Measurements from ENCODE around the gene ARHGAP22. TPM values are rescaled to one million over a fixed set of nuclear protein-coding genes. Genes with fewer than 3 reads are reported as not detected.

The ARHGAP22 gene
- total RNA-seq, 3 donors from 2014 or later (not counting 1 experiment from before 2014, with no cell fraction given), result 0.21 to 0.40 TPM; not detected in 1

- H3K4me1 Mint-ChIP-seq, result peaks cover 23 to 27% of the 10 kb centered on the region in 2 donors
- intact Hi-C loops (cut with micrococcal nuclease), result no loop called here
- H3K4me3 Mint-ChIP-seq, result no peak overlapping the region
- ATAC-seq (no peak), DNase-seq (no peak)
- Histone ChIP-seq H3K27ac (ENCODE audit: low read length) (no peak overlapping the region), H3K27me3 (ENCODE audit: control insufficient read depth, insufficient read depth, low read length) (peaks cover 14% of the 10 kb centered on the region), H3K4me3 (ENCODE audit: low read length) (no peak overlapping the region), H3K9me3 (ENCODE audit: control insufficient read depth, insufficient read depth, low read length) (no peaks in the 10 kb centered on the region), H3K36me3 (ENCODE audit: control insufficient read depth, insufficient read depth, low read length) (no peaks in the 10 kb centered on the region), H3K4me1 (ENCODE audit: control insufficient read depth, insufficient read depth, low read length) (peaks cover 36% of the 10 kb centered on the region)
- H3K9me3 Mint-ChIP-seq, result no peaks in the 10 kb centered on the region
- H3K36me3 Mint-ChIP-seq, result peaks cover 2% of the 10 kb centered on the region
- WGBS (ENCODE audit: insufficient coverage), result 90% methylated on average over 7 of the region's 7 CpGs
- no peak overlapping the region for H3K27ac Mint-ChIP-seq
- peaks cover 43 to 64% of the 10 kb centered on the region in 2 donors for H3K27me3 Mint-ChIP-seq (ENCODE audit: low read depth in 2 of 2)
- TF ChIP-seq, protein P1, sequence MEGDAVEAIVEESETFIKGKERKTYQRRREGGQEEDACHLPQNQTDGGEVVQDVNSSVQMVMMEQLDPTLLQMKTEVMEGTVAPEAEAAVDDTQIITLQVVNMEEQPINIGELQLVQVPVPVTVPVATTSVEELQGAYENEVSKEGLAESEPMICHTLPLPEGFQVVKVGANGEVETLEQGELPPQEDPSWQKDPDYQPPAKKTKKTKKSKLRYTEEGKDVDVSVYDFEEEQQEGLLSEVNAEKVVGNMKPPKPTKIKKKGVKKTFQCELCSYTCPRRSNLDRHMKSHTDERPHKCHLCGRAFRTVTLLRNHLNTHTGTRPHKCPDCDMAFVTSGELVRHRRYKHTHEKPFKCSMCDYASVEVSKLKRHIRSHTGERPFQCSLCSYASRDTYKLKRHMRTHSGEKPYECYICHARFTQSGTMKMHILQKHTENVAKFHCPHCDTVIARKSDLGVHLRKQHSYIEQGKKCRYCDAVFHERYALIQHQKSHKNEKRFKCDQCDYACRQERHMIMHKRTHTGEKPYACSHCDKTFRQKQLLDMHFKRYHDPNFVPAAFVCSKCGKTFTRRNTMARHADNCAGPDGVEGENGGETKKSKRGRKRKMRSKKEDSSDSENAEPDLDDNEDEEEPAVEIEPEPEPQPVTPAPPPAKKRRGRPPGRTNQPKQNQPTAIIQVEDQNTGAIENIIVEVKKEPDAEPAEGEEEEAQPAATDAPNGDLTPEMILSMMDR (IDR thresholded peaks at IDR 0.05), result no peak
Observed at GRCh38 chr10:48520594-48520993, 84.3 kb downstream of the ARHGAP22 start.

- intact Hi-C loops (cut with micrococcal nuclease), result no loop called here
- Histone ChIP-seq H3K27ac (ENCODE audit: low read length) (no peak overlapping the region), H3K4me1 (ENCODE audit: control insufficient read depth, insufficient read depth, low read length) (peaks cover 36% of the 10 kb centered on the region), H3K36me3 (ENCODE audit: control insufficient read depth, insufficient read depth, low read length) (no peaks in the 10 kb centered on the region), H3K4me3 (ENCODE audit: low read length) (no peak overlapping the region), H3K27me3 (ENCODE audit: control insufficient read depth, insufficient read depth, low read length) (peaks cover 14% of the 10 kb centered on the region), H3K9me3 (ENCODE audit: control insufficient read depth, insufficient read depth, low read length) (no peaks in the 10 kb centered on the region)
- TF ChIP-seq, protein P1 (IDR thresholded peaks at IDR 0.05), result no peak
- Mint-ChIP-seq H3K9me3 (peaks cover 0 to 2% of the 10 kb centered on the region in 2 donors), H3K4me3 (no peak overlapping the region), H3K36me3 (peaks cover 6% of the 10 kb centered on the region), H3K27ac (no peak overlapping the region), H3K4me1 (peaks cover 23 to 27% of the 10 kb centered on the region in 2 donors), H3K27me3 (ENCODE audit: low read depth in 2 of 2) (peaks cover 40 to 64% of the 10 kb centered on the region in 2 donors)
- 76% methylated on average over 3 of the region's 3 CpGs for WGBS (ENCODE audit: insufficient coverage)
- DNase-seq (no peak), ATAC-seq (no peak)
Observed at GRCh38 chr10:48520184-48520506, 84.7 kb downstream of the ARHGAP22 start.

- H3K27ac ChIP-seq (ENCODE audit: low read length), result no peak overlapping the region
- Mint-ChIP-seq H3K27ac (no peak overlapping the region), H3K9me3 (peaks cover 2 to 4% of the 10 kb centered on the region in 2 donors), H3K36me3 (peaks cover 11% of the 10 kb centered on the region), H3K4me1 (peaks cover 23 to 27% of the 10 kb centered on the region in 2 donors), H3K27me3 (ENCODE audit: low read depth in 2 of 2) (peaks cover 38 to 64% of the 10 kb centered on the region in 2 donors), H3K4me3 (no peak overlapping the region)
- WGBS (ENCODE audit: insufficient coverage), result 35% methylated on average over 12 of the region's 12 CpGs
- H3K27me3 ChIP-seq (ENCODE audit: control insufficient read depth, insufficient read depth, low read length), result peaks cover 10% of the 10 kb centered on the region
- TF ChIP-seq, protein P1 (IDR thresholded peaks at IDR 0.05), result no peak
- H3K4me3 ChIP-seq (ENCODE audit: low read length), result no peak overlapping the region
- intact Hi-C loops (cut with micrococcal nuclease), result no loop called here
- H3K36me3 ChIP-seq (ENCODE audit: control insufficient read depth, insufficient read depth, low read length), result no peaks in the 10 kb centered on the region
- DNase-seq (no peak), ATAC-seq (peak; percentile 21 to 70 (median 28))
- peaks cover 36% of the 10 kb centered on the region for H3K4me1 ChIP-seq (ENCODE audit: control insufficient read depth, insufficient read depth, low read length)
- no peaks in the 10 kb centered on the region for H3K9me3 ChIP-seq (ENCODE audit: control insufficient read depth, insufficient read depth, low read length)
Observed at GRCh38 chr10:48519481-48520183, 85.2 kb downstream of the ARHGAP22 start.

DNA sequence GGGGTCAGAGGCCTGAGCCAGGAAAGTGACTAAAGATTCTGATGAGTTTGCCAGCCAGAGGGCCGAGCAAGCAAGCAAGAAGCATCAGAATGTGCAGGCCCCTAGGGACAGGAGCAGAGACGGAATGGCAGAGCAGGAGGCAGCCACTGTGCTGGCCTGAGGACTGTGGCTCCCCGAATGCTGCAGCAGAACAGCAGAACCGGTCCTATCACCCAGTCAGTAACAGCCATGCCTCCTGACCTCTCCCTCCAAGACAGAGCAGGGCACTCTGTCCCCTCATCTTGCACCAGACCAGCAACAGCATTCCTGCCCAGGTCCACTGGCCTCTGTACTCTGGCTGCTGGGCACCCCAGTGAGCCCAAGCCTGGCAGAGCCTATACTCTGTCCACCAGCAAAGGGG lies 85.9 kb downstream of the ARHGAP22 start:
- 73% methylated on average over 4 of the region's 4 CpGs for WGBS (ENCODE audit: insufficient coverage)
- Histone ChIP-seq H3K36me3 (ENCODE audit: control insufficient read depth, insufficient read depth, low read length) (no peaks in the 10 kb centered on the region), H3K4me1 (ENCODE audit: control insufficient read depth, insufficient read depth, low read length) (peaks cover 36% of the 10 kb centered on the region), H3K27me3 (ENCODE audit: control insufficient read depth, insufficient read depth, low read length) (peaks cover 10% of the 10 kb centered on the region), H3K27ac (ENCODE audit: low read length) (no peak overlapping the region), H3K4me3 (ENCODE audit: low read length) (no peak overlapping the region), H3K9me3 (ENCODE audit: control insufficient read depth, insufficient read depth, low read length) (no peaks in the 10 kb centered on the region)
- TF ChIP-seq, protein P1 (IDR thresholded peaks at IDR 0.05), result no peak
- Mint-ChIP-seq H3K4me1 (peaks cover 23 to 27% of the 10 kb centered on the region in 2 donors), H3K27ac (no peak overlapping the region), H3K36me3 (peaks cover 18% of the 10 kb centered on the region), H3K9me3 (peaks cover 4 to 6% of the 10 kb centered on the region in 2 donors), H3K4me3 (no peak overlapping the region), H3K27me3 (ENCODE audit: low read depth in 2 of 2) (peaks cover 35 to 70% of the 10 kb centered on the region in 2 donors)
- no peak for DNase-seq
- intact Hi-C loops (cut with micrococcal nuclease), result no loop called here
- no peak for ATAC-seq
